C4-2B (cell line): ENCODE results near the gene AAMP.

Experiments
- CTCF ChIP-seq: fragments of 450-650 bp; conservative IDR thresholded peaks from 2 replicates; pipeline ENCODE4 v1.5.1; 2017; ENCODE audit warnings: mild to moderate bottlenecking
- ZFX ChIP-seq: fragments of 450-650 bp; IDR thresholded peaks from 2 replicates; pipeline ENCODE4 v1.6.1; 2017

DNA sequence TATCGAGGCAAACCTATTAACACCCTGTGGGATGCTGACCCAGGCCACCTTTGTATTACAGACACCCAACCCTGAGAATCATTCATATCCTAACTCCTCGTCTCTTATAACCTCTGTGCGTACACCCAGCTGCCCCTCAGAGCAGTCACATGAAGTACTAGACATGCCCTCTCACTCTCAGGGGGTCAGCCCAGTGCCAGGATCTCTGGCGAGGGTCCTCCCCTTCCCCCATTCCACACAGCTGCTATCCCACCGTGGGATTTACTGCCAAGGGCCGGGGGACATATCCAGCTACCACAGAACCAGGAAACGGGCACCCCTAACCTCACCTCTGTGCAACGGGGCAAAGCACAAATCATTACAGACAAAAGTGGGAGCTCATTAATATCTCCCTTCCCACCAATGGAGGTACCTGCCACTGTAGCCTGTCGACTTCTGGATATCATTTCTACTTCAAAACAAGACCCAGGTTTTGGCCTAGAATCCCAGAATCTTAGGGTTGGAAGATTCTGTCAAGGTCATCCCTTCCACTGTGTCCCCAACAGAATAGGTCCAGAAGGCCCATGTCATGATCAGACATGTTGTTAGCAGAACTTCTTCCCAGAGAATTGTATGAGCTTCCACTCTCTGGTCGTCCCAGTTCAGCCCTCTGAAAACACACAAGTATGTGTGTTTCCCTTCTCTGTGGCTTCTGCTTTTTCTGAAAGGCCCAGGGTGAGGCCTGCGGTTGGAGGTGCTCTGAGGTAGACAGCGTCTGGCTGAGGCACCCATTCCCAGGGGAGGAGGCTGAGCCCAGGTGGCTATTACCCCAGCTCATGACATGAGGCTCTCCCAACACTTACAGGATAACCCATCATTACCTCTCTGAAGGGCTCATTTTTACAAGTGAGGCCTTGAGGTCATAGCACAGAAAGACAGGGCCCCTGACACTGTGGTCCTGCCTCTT is 20.7 kb upstream of the AAMP start:
- TF ChIP-seq CTCF (no peak), ZFX (no peak)
